ENCODE results near the gene EFNA1.

Gene EFNA1

GRCh38 chr1:155079487-155080311 is 48.0 kb upstream of the EFNA1 start (continued):
- TF ChIP-seq KLF8 (tag by site-specific recombination; IDR thresholded peaks at IDR 0.05) = peak; percentile 46; the same call in 1 of the 2 replicates
- no peak for TF ChIP-seq ZNF548 (tag by site-specific recombination; IDR thresholded peaks at IDR 0.05)
- TF ChIP-seq ZFHX2 (tag by site-specific recombination; conservative IDR thresholded peaks at IDR 0.05) = peak; percentile 98
- no peak for TF ChIP-seq ZNF514 (tag by site-specific recombination; IDR thresholded peaks at IDR 0.05)
- peak; percentile 44; the same call in 1 of the 2 replicates for TF ChIP-seq SP7 (tag by site-specific recombination; IDR thresholded peaks at IDR 0.05)
- TF ChIP-seq ZNF600 (tag by site-specific recombination; IDR thresholded peaks at IDR 0.05) = peak; percentile 83; the same call in 1 of the 2 replicates
- peak; percentile 92 for TF ChIP-seq EGR2 (tag by site-specific recombination; IDR thresholded peaks at IDR 0.05; ENCODE audit: low read depth)
- peak; percentile 50 for TF ChIP-seq SP3 (tag by site-specific recombination; IDR thresholded peaks at IDR 0.05)
- TF ChIP-seq ZNF146 (tag by site-specific recombination; IDR thresholded peaks at IDR 0.05) = peak; percentile 28
- no peak for TF ChIP-seq ZNF416 (tag by site-specific recombination; IDR thresholded peaks at IDR 0.05)
- TF ChIP-seq ZNF248 (tag by site-specific recombination; IDR thresholded peaks at IDR 0.05) = no peak
- TF ChIP-seq PBX3 (CRISPR knock-in tag; IDR thresholded peaks at IDR 0.05) = no peak
- peak; percentile 21; the same call in 1 of the 2 replicates for TF ChIP-seq MYNN (tag by site-specific recombination; IDR thresholded peaks at IDR 0.05; ENCODE audit: borderline replicate concordance)
- peak; percentile 94 for TF ChIP-seq ZNF423 (tag by site-specific recombination; IDR thresholded peaks at IDR 0.05)
- TF ChIP-seq, protein P1, sequence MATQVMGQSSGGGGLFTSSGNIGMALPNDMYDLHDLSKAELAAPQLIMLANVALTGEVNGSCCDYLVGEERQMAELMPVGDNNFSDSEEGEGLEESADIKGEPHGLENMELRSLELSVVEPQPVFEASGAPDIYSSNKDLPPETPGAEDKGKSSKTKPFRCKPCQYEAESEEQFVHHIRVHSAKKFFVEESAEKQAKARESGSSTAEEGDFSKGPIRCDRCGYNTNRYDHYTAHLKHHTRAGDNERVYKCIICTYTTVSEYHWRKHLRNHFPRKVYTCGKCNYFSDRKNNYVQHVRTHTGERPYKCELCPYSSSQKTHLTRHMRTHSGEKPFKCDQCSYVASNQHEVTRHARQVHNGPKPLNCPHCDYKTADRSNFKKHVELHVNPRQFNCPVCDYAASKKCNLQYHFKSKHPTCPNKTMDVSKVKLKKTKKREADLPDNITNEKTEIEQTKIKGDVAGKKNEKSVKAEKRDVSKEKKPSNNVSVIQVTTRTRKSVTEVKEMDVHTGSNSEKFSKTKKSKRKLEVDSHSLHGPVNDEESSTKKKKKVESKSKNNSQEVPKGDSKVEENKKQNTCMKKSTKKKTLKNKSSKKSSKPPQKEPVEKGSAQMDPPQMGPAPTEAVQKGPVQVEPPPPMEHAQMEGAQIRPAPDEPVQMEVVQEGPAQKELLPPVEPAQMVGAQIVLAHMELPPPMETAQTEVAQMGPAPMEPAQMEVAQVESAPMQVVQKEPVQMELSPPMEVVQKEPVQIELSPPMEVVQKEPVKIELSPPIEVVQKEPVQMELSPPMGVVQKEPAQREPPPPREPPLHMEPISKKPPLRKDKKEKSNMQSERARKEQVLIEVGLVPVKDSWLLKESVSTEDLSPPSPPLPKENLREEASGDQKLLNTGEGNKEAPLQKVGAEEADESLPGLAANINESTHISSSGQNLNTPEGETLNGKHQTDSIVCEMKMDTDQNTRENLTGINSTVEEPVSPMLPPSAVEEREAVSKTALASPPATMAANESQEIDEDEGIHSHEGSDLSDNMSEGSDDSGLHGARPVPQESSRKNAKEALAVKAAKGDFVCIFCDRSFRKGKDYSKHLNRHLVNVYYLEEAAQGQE (tag by site-specific recombination; IDR thresholded peaks at IDR 0.05) = peak; percentile 82
- TF ChIP-seq, protein P2, sequence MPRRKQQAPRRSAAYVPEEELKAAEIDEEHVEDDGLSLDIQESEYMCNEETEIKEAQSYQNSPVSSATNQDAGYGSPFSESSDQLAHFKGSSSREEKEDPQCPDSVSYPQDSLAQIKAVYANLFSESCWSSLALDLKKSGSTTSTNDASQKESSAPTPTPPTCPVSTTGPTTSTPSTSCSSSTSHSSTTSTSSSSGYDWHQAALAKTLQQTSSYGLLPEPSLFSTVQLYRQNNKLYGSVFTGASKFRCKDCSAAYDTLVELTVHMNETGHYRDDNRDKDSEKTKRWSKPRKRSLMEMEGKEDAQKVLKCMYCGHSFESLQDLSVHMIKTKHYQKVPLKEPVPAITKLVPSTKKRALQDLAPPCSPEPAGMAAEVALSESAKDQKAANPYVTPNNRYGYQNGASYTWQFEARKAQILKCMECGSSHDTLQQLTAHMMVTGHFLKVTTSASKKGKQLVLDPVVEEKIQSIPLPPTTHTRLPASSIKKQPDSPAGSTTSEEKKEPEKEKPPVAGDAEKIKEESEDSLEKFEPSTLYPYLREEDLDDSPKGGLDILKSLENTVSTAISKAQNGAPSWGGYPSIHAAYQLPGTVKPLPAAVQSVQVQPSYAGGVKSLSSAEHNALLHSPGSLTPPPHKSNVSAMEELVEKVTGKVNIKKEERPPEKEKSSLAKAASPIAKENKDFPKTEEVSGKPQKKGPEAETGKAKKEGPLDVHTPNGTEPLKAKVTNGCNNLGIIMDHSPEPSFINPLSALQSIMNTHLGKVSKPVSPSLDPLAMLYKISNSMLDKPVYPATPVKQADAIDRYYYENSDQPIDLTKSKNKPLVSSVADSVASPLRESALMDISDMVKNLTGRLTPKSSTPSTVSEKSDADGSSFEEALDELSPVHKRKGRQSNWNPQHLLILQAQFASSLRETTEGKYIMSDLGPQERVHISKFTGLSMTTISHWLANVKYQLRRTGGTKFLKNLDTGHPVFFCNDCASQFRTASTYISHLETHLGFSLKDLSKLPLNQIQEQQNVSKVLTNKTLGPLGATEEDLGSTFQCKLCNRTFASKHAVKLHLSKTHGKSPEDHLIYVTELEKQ (tag by site-specific recombination; IDR thresholded peaks at IDR 0.05; ENCODE audit: borderline replicate concordance) = no peak
- peak; percentile 85 for TF ChIP-seq ZBTB10 (tag by site-specific recombination; IDR thresholded peaks at IDR 0.05)
- TF ChIP-seq GLIS2 (tag by site-specific recombination; IDR thresholded peaks at IDR 0.05) = peak; percentile 97
- peak; percentile 71 for TF ChIP-seq GLIS1 (tag by site-specific recombination; IDR thresholded peaks at IDR 0.05)
- TF ChIP-seq, protein P3, sequence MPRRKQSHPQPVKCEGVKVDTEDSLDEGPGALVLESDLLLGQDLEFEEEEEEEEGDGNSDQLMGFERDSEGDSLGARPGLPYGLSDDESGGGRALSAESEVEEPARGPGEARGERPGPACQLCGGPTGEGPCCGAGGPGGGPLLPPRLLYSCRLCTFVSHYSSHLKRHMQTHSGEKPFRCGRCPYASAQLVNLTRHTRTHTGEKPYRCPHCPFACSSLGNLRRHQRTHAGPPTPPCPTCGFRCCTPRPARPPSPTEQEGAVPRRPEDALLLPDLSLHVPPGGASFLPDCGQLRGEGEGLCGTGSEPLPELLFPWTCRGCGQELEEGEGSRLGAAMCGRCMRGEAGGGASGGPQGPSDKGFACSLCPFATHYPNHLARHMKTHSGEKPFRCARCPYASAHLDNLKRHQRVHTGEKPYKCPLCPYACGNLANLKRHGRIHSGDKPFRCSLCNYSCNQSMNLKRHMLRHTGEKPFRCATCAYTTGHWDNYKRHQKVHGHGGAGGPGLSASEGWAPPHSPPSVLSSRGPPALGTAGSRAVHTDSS (tag by site-specific recombination; IDR thresholded peaks at IDR 0.05) = no peak

All from HEK293 (cell line).